ENCODE measurements around the gene MSX1.
"Not testable (repeated sequence)": the region's sequence is repeated elsewhere in the genome, so short reads cannot be mapped to it uniquely, and the experiment has no call there.

MSX1 gene

DNA sequence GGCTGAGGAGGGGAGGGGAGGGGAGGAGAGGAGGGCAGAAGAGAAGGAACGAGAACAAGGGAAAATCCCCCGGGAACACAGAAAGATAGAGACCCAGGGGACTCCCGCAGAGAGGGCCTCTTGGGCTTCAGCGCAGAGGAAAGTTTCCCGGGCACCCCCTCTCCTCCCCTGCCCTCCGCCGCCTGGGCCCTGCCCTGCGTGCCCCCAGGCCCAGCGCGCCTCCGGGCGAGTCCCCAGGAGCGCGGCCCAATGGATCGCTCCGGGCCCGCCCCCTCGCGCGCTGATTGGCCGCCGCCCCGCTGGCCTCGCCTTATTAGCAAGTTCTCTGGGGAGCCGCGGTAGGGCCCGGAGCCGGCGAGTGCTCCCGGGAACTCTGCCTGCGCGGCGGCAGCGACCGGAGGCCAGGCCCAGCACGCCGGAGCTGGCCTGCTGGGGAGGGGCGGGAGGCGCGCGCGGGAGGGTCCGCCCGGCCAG, at the start of gene MSX1:
MSX1 (plus strand) TSS at position 341 of the 474 bp plus-strand sequence. CDS start 235 bp downstream, outside the sequence.
- peak; percentile 28 to 39 for DNase-seq

DNA sequence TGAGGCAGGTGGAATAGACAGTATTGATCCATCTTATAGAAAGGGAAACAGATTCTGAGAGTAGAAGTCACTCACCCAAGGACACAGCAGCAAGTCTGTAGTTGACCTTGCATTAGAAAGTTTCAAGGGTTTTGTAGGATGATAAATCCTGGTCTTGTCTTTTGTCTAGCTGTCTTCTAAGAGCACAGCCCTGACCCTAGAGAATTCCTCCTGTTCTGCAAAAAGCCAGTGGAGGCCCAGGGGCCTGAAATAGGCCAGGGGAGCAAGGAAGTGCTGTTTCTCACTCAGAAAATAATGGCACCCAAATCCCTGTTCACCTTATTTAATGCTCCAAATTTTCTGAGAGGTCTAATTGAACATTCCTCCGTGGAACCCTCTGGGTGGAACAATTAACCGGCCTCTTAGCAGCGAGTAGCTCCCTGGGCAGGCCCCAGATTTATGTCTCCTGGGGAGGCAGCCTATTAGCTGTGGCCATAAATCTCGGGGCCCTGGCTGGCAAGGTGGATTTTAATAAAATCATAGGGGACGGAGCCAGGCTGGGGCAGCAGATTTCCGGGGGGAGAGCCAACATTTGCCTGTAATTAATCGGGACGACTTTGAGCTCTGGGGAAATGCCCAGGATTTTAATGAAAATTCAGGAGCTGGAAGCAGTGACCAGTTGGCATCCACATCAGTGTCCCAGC, 49.2 kb upstream of the MSX1 start:
- DNase-seq = no peak

- no peak for DNase-seq
These were observed 48.7 kb upstream of the MSX1 start for GRCh38 chr4:4810778-4811177.

GRCh38 chr4:4812145-4812794, 47.2 kb upstream of the MSX1 start:
- no peak for DNase-seq

DNA sequence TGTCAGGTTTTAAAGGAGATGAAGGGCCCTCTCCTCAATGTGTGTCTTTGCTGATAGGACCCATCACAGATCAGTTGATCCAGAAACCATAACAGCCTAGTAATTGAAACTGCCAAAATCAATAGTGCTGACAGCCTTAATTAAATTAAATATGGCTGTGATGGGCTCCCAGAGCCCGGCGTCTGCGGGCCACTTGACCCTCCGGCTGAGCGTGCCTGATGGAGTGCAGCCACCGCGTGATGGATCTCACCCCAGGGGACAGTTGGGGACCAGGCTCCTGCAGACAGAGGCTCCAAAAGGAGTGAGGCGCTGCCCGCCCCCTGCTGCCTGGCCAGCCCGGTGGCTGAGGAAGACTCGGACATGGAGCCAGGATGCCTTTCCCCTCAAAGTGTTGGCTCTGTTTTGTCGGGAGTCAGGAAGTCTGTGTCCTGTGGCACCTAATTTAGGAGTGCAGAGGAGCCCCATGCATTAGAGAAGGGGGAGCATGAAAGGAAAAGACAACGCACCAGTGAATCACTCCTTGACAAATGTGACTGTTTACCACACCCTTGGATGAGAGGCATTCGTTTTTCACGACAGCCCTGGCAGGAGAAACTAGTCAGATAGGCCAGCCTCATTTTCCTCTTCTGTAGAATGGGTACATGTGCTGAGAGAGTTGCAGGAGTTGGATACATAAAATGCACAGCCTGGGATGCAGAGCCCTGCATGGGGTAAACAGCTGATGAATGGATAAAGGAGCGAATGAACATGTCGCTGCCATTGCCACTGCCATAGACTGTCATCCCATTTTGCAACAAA, 40.9 kb upstream of the MSX1 start:
- no peak for DNase-seq

DNA sequence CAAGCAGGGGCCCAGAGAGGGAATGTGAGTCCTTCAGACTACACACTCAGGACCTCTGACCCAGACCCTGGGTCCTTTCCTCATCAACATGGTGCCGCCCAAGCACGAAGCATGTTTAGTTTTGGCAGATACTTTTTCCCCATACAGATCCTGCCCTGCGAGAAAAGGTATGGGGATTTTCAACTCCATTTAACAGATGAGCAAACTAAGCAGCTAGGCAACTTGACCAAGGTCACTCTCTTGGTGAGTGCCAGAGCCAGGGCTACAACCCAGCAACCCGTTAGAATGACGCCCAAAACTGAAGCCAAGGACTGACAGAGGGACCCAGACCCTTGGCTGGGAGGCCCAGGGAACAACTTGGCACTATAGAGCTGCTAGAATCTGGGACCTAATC, 40.3 kb upstream of the MSX1 start:
- no peak for DNase-seq

GRCh38 chr4:4820261-4820660, 39.2 kb upstream of the MSX1 start:
- DNase-seq = no peak

- DNase-seq = no peak
These were observed 38.7 kb upstream of the MSX1 start for GRCh38 chr4:4820739-4821138.

- no peak for DNase-seq
These were observed 37.9 kb upstream of the MSX1 start for GRCh38 chr4:4821577-4821976.

- not testable (repeated sequence) for DNase-seq
These were observed 37.2 kb upstream of the MSX1 start for GRCh38 chr4:4822286-4822685.

GRCh38 chr4:4823621-4824162, 35.8 kb upstream of the MSX1 start:
- no peak for DNase-seq

DNA sequence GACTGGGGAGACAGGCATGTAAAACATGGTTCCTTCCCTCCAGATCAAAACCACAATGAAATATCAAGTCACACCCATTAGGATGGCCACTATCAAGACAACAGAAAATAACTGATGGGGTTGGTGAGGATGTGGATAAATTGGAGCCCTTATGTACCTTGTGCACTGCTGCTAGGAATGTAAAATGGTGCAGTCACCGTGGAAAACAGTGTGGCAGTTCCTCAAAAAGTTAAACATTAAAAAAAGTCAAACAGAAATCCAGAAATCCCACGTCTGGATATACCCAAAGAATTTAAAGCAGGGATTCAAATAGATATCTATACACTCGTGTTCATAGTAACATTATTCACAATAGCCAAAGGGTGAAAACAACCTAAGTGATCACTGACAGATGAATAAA, 35.2 kb upstream of the MSX1 start:
- DNase-seq = no peak

DNA sequence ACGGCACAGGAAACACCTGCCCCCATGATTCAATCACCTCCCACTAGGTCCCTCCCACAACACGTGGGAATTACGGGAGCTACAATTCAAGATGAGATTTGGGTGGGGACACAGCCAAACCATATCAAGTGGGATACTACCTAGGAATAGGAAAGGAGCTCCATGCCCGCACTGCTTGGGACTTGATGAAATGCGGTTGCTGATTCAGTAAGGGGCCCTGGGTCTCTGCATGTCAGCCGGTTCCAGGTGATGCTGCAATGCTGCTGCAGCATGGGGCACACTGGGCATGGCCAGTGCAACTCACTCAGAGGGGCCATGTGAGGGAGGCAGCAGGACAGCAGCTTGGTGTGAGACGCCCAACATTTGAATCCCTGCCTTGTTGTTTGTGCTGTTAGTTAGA, 34.0 kb upstream of the MSX1 start:
- no peak for DNase-seq

DNA sequence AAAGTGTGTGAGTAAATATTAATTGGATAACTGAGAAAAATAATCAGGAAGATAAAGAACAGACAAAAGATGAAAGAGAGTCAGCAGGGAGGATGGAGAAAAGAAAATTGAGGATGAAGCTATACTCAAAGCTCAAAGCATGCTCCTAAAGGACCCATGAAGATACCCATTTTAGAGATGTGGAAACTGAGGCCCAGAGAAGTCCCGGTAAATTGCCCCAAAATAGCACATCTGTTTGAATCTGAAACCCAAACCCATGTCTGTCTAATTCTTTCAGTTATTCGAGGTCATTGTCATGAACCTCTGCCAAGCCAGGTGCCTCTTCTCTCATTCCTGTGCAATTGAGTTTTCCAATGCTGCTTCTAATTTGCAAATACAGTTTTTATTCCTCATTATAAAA, 29.6 kb upstream of the MSX1 start:
- DNase-seq = no peak

DNA sequence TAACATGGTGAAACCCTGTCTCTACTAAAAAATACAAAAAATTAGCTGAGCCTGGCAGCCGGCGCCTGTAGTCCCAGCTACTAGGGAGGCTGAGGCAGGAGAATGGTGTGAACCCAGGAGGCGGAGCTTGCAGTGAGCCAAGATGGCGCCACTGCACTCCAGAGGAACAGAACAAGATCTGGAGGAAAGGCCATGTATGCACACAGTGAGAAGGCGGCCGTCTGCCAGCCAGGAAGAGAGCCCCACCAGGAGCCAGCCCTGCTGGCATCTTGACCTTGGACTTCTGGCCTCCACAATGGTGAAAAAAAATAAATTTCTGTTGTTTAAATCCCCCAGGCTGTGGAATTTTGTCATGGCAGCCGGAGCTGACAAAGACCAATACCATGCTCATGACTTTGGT, 28.2 kb upstream of the MSX1 start:
- DNase-seq = no peak

- no peak for DNase-seq
These were observed 27.6 kb upstream of the MSX1 start for GRCh38 chr4:4831825-4832224.

DNA sequence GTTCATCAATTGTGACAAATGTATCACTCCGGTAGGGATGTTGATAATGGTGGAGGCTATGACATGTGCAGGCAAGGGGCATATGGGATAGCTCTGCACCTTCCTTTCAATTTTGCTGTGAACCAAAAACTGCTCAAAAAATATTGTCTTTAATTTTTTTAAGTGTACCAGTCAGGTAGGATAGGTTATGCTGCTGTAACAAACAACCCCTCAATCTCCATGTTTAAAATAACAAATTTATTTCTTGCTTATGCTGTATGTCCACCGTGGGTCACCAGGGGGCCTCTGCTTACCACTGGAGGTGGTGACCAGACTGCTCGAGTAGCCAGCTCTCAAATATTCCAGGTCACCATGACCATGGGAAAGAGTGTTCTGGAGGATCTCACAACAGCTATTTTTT, 23.4 kb upstream of the MSX1 start:
- DNase-seq = no peak

DNA sequence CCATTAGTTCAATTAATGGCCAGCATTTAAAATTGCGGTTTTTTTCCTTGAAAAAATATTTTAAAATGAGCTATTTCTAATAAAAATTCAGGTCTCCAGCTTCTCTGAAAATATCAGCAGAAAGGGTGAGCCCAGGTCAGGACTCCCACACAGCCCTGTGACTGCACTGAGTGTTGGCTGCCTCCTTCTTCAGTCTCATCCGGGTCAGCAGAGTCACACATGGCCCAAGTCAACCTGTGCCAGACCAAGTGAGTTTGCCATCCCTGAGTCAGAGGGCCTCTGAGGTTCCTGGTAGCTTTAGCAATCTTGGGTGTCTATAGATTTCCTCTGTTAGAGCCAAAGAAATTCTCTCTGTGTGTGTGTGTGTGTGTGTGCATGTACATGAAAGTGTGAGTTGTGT, 22.1 kb upstream of the MSX1 start:
- DNase-seq = no peak

GRCh38 chr4:4838051-4838935, 21.2 kb upstream of the MSX1 start:
- no peak for DNase-seq

GRCh38 chr4:4838936-4839810, 20.3 kb upstream of the MSX1 start:
- DNase-seq = no peak

DNA sequence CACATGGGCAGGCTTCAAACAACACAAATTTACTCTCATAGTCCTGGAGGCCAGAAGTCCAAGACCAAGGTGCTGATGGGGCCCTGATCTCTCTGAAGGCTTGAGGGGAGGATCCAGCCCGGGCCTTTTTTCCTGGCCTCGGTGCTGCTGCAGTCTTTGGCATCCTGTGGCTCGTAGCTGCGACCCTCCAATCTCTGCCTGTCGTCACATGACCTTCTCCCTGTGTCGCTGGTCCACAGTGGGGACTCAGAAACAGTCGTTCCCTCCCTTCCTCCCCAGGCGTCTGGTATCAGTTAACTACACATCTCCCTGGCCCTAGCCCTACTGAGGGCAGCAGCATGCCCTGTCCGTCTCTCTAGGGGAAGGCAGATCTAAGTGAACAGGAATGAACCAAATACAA, 19.1 kb upstream of the MSX1 start:
- DNase-seq = no peak

GRCh38 chr4:4841156-4841555, 18.3 kb upstream of the MSX1 start:
- DNase-seq = no peak
